NCI-H1105 treated with DMSO at 0.1 percent for 48 hours (cell line): ENCODE measurements around the gene CKS2.
A peak's percentile ranks its signal among the peaks of the same experiment; 100 is the strongest.
"Not testable (repeated sequence)": the region's sequence is repeated elsewhere in the genome, so short reads cannot be mapped to it uniquely, and the experiment has no call there.

Source experiments
- DNase-seq: peaks from one replicate; lab custom pipeline; 2025; lab: John Stamatoyannopoulos, UW

CKS2 gene

DNA sequence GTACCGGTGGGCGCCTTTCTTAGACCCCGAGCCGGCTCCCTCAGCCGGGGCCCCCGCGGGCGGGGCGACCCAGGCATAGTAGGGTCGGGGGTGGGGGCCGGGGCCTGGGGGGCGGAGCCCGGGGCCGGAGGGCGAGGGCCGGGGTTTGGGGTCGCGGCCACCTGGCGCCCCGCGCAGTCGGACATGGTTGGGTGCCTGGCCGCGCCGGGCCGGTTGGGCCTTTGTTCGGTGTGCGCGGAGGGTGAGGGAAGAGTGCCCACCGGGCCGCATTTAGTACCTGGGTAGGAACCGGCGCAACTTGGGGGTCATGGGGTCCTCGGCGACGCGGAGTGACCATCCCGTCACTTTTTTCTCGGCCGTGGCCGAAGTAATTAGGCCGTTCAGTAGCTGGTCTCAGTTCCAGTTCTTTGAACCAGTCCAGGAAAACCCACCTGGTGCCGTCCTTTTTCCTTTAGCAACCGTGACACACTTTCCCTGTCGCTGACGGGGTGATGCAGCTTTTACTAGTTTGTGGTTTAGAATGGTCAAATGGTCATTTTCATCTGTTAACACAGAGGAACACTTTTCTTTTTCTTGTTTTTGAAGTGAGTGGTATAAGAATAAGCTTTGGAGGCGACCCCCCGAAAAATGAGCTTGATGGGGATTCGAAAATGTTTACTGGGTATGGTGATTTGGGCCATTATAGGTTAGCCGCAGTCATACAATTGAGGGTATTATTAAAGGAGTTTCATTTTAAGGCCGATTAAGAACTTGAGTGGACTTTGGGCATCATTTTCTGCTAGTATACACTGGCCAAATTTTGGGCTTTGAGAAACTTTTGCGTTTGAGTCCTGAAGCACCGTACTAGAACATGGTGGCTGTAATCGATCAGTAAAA, 589 bp downstream of the CKS2 start:
- peak; percentile 21 for DNase-seq

DNA sequence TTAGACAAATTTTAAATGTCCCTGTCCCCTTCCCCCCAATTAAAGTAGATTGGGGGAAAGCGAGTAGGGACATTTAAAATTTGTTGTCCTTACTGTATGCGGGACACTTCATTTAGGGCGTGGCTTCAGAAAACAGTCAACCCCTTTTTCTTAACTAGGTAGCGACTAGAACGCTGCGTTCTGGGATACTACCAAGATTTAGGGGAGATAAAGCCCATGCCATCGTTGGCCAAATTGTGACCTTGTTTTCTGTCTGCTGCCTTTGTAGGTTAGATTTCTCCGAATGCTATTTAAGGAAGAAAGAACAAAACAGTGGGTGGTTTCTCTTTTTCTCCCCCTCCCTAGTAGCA, 1.2 kb downstream of the CKS2 start:
- no peak for DNase-seq

DNA sequence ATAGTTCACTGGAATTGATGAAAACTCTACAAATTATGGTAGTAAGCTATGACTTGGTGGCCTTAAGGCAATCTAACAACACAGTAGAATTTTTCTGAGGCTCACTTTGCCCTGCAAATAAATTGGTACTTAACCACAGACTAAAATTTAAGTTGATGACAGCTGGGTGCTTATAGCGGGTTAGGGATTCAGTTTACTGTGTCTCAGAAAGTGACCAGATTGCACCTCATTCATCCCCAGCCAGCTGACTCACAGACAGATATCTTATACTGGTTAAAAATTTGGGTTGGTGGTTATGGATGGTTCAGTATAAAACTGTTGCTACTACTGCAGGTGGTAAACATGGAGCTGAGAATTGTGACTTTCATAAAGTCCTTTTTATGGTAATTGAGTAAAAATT, 2.8 kb downstream of the CKS2 start:
- DNase-seq, result no peak

- no peak for DNase-seq
These were observed 4.0 kb downstream of the CKS2 start for GRCh38 chr9:89314955-89315354.

DNA sequence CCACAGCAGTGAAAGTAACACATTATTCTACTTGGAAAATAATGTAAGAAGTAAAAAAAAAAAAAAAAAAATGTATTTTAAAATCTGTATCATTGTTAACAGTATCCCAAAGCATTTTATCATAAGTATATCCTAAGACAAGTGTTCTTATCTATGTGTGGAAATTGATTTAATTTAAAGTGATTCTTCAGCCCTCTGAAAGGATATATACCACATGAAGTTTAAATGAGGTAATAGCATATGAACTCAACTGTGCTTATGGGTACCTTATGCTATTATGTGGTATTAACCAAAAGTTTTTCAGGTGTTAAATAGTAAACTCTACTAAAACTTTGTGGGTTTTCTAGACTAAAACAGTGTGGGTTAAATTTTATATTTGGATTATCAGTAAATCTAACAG, 4.5 kb downstream of the CKS2 start:
- DNase-seq, result no peak

GRCh38 chr9:89317282-89317681, 6.3 kb downstream of the CKS2 start:
- DNase-seq, result no peak

GRCh38 chr9:89318123-89319014, 7.4 kb downstream of the CKS2 start, which contains the start of gene SECISBP2:
TSS of gene SECISBP2 (plus strand) at chr9:89318500. CDS start at chr9:89318577, 77 bp downstream.
- DNase-seq, result peak; percentile 96

- DNase-seq, result peak; percentile 23
These were observed 8.3 kb downstream of the CKS2 start for GRCh38 chr9:89319015-89319905.

DNA sequence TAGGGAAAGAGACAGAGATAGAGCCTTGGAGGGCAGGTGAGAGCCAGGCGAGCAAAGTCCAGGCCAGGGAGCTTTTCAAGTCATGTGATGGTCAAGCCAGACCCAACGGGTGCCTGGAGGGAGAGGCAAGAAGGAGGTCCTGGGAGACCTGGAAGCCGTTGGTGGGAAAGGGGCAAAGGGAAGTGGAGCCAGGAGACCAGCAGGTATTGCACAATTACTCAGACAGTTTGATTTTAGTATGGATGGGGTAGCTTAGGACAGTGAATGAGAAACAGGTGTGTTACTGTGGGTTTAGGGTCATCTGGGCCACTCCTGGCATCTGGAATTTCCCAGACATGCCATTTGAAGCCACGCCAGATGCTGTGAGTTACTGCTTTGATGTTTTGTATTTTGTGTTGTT, 12.4 kb downstream of the CKS2 start:
- DNase-seq, result no peak

DNA sequence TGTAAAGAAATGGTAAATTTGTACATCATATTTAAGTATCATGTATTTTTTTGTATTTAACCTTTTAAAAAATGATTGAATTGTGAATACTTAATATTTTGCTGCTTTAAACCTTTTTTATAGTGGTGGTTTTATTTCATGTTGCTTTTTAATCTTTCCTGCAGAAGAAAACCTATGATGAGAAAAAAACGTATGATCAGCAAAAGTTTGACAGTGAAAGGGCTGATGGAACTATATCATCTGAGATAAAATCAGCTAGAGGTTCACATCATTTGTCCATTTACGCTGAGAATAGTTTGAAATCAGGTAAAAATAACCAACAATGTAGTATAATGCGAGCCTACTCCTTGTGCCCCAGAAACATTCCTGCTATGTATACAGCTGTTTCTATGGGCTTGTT, 14.7 kb downstream of the CKS2 start:
- no peak for DNase-seq

GRCh38 chr9:89328064-89328463, 17.1 kb downstream of the CKS2 start:
- DNase-seq, result no peak

DNA sequence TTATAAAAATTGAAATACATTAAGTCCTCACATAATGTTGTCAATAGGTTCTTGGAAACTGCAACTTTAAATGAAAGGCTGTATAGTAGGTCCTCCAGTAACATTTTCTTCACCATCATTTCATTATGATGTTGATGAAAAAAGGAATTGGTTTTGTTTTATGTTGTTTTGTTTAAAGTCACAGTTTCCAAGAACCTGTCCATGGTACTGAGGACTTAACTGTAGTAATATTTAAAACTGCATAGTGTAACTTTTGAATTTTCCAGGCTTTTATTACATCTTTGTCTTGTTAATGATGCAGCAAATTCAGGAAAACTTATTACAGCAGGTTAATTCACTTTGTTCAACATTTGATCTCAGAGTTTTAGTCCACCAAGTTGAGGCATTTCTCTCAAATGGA, 18.9 kb downstream of the CKS2 start:
- no peak for DNase-seq

- DNase-seq, result no peak
These were observed 19.5 kb downstream of the CKS2 start for GRCh38 chr9:89330513-89330912.

DNA sequence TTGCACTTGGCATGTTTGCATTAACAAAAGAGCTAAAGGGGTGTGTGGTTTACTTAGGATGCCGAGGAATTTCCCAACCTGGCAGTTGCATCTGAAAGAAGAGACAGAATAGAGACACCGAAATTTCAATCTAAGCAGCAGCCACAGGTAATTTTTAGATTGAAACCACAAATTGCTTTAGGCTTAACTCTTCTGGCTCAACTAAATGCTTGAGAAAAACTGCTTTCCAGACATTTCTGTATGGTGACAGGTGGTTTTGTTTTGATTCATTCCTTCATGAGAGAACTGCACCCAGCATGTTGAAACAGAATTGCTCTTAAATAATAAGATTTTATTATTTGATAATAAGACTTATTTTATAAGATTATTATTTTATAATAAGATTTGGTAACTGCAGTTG, 28.8 kb downstream of the CKS2 start:
- DNase-seq, result no peak

DNA sequence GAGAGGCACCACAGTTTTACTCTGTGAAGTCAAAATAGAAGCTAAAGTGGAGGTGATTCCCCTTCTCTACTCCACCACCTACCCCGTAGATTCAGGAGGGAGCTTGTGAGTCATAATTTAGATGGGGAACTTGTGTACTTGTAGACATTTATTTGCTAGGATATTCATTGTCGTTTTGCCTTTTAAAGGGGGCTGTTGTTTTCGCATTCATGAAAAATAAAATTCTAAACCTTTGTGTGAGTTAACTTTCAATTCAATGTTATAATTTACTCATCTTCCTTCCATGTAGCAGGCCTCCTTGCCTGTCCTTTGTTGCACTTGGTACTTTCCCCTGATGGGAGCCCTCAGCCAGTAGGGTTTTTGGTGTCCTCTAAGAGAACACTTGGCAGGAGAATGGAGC, 29.3 kb downstream of the CKS2 start:
- no peak for DNase-seq

- DNase-seq, result no peak
These were observed 31.2 kb downstream of the CKS2 start for GRCh38 chr9:89342213-89342612.

DNA sequence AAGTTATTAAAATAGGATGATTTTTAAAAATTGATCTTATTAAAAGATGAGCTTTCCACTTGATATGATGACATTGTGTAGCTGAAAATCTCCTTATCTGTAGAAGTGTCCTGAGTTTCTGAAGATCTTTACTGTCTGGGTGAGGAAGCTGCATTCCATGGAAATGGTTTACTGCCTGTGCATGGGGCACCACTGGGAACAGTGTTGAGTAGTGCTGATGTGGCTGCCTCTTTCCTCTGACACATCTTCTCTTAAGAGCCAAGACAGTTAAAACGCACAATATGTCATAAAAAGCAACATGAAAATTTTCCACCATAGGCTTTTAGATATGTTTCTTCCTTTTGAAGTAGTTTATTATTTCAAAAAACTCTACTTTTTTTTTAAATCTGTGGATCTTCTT, 32.0 kb downstream of the CKS2 start:
- DNase-seq, result no peak

DNA sequence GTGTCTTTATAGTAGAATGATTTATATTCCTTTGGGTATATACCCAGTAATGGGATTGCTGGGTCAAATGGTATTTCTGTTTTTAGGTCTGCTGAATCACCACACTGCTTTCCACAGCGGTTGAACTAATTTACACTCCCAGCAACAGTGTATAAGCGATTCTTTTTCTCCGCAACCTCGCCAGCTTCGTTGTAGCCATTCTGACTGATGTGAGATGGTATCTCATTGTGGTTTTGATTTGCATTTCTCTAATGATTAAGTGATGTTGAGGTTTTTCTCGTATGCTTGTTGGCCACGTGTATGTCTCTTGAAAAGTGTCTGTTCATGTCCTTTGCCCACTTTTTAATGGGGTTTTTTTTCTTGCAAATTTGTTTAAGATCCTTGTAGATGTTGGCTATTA, 32.8 kb downstream of the CKS2 start:
- not testable (repeated sequence) for DNase-seq

- DNase-seq, result no peak
These were observed 34.5 kb downstream of the CKS2 start for GRCh38 chr9:89345476-89345875.

DNA sequence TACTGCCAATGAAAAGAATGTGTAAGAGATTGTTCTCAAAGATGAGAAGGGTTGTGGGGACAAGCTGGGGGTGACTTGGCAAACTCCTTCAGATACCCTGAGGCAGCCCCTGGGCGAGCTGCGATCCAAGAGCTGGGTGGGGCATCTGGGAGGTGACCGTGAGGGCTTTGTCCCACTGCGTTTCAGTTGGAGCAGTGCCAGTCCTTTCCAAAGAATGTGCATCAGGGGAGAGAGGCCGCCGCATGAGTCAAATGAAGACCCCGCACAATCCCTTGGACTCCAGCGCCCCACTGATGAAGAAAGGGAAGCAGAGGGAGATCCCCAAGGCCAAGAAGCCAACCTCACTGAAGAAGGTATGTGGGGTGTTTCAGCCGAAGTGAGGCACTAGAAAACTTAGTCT, 35.7 kb downstream of the CKS2 start:
- DNase-seq, result no peak

DNA sequence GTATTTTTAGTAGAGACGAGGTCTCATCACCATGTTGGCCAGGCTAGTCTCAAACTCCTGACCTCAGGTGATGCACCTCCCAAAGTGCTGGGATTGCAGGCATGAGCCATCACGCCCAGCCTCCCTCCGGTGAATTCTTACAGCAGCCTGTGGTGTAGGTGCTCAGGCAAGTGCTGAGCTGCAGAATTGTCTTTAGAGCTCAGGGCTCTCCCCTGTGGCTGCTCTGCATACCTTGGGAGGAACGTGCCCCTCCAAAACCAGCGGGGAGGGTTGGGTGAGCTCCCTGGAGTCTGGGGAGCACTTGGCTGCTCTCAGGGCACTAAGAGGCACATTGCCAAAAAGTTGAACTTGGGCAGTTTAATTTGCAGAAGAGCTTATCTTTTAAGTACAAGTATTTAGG, 36.7 kb downstream of the CKS2 start:
- no peak for DNase-seq

- no peak for DNase-seq
These were observed 38.6 kb downstream of the CKS2 start for GRCh38 chr9:89349607-89350006.
